Caco-2 (cell line): ENCODE measurements around the gene AUTS2. TPM values are rescaled to one million over a fixed set of nuclear protein-coding genes. Genes with fewer than 3 reads are reported as not detected.

Source experiments
- BruUV-seq: library from RNA; stranded (reverse); fragments of 400-500 nt; replicated peaks from 2 replicates; lab custom pipeline; 2021; lab: Mats Ljungman, UMichigan
- CTCF ChIA-PET: fragments of 300-600 bp; sonication (Branson Sonifier 250); formaldehyde crosslinking; loops from one replicate; lab custom pipeline; 2022; ENCODE audit warnings: antibody characterized with exemption; lab: Charles Lee
- POLR2A ChIA-PET: fragments of 300-600 bp; sonication (Branson Sonifier 250); formaldehyde crosslinking; loops from one replicate; lab custom pipeline; 2022; ENCODE audit warnings: antibody characterized with exemption; lab: Charles Lee
- DNase-seq, 2 experiments: peaks; one replicate each; pipeline versions ENCODE4 v3.0.0 to v3.0.0-alpha.2; 2020 to 2022
- H3K27me3 ChIP-seq: replicated peaks from 2 replicates; pipeline ENCODE4 v1.6.0; 2011; ENCODE audit warnings: low read length; ENCODE audit not compliant: control insufficient read depth, insufficient read depth
- H3K36me3 ChIP-seq: 2 replicates; pipeline ENCODE4 v1.5.1; 2011; ENCODE audit warnings: low read length; ENCODE audit not compliant: control insufficient read depth, insufficient read depth
- H3K4me1 ChIP-seq: fragments of 250-450 bp; sonication (Bioruptor Pico); 2 replicates; pipeline ENCODE4 v1.5.1; 2020; ENCODE audit warnings: mild to moderate bottlenecking
- H3K4me3 ChIP-seq: 2 replicates; pipeline ENCODE4 v1.5.1; 2011; ENCODE audit warnings: low read depth, mild to moderate bottlenecking, control low read depth, low read length
- H3K9me3 ChIP-seq: fragments of 250-450 bp; sonication (Bioruptor Pico); 2 replicates; pipeline ENCODE4 v1.5.1; 2020; ENCODE audit warnings: mild to moderate bottlenecking, moderate library complexity
- H3K27ac Mint-ChIP-seq: one replicate; pipeline ENCODE4 v1.8.0; 2022; ENCODE audit warnings: mixed read lengths; ENCODE audit not compliant: unreplicated experiment
- H3K27me3 Mint-ChIP-seq: one replicate; pipeline ENCODE4 v1.8.0; 2022; ENCODE audit warnings: mixed read lengths; ENCODE audit not compliant: insufficient read depth, unreplicated experiment
- H3K36me3 Mint-ChIP-seq: one replicate; pipeline ENCODE4 v1.8.0; 2022; ENCODE audit warnings: mild to moderate bottlenecking, mixed read lengths; ENCODE audit not compliant: insufficient read depth, unreplicated experiment
- H3K4me1 Mint-ChIP-seq: one replicate; pipeline ENCODE4 v1.8.0; 2022; ENCODE audit warnings: low read depth, mixed read lengths; ENCODE audit not compliant: unreplicated experiment
- H3K4me3 Mint-ChIP-seq: one replicate; pipeline ENCODE4 v1.8.0; 2022; ENCODE audit warnings: mild to moderate bottlenecking, moderate library complexity, mixed read lengths; ENCODE audit not compliant: unreplicated experiment
- H3K9me3 Mint-ChIP-seq: one replicate; pipeline ENCODE4 v1.8.0; 2022; ENCODE audit warnings: mixed read lengths; ENCODE audit not compliant: unreplicated experiment
- CTCF ChIP-seq, 2 experiments: fragments of 200-600 bp in 1 of 2; IDR thresholded peaks; 1 replicate in 1 of 2; 2 replicates in 1 of 2; pipeline versions ENCODE4 v1.5.1 to v1.8.0; 2011 to 2022; ENCODE audit warnings: antibody characterized with exemption in 1 of 2, control low read depth in 1 of 2, inconsistent platforms in 1 of 2, low read depth in 1 of 2, low read length in 1 of 2, mild to moderate bottlenecking in 1 of 2, moderate library complexity in 1 of 2; ENCODE audit not compliant: insufficient read depth in 1 of 2, severe bottlenecking in 1 of 2, unreplicated experiment in 1 of 2
- intact Hi-C: fragments of 100-400 bp; cut with micrococcal nuclease; formaldehyde crosslinking; loops from one replicate; pipeline ENCODE4 v1.10.0; 2022; ENCODE audit not compliant: unreplicated experiment
- total RNA-seq: library from RNA; stranded (reverse); gene quantifications from 2 replicates; pipeline ENCODE4 v1.2.3, GENCODE V29; 2022

AUTS2 gene
- total RNA-seq, 1 experiment from 2014 or later, result 37.1 TPM

GRCh38 chr7:70346844-70347462, 748.7 kb downstream of the AUTS2 start:
- intact Hi-C loops, result no loop called here

GRCh38 chr7:70347463-70348254, 749.4 kb downstream of the AUTS2 start:
- no peaks in the 10 kb centered on the region for H3K36me3 Mint-ChIP-seq
- intact Hi-C loops, result no loop called here
- ChIA-PET CTCF (no interaction called here), POLR2A (no interaction called here)
- H3K9me3 Mint-ChIP-seq, result no peaks in the 10 kb centered on the region
- H3K27me3 Mint-ChIP-seq, result no peaks in the 10 kb centered on the region
- H3K9me3 ChIP-seq, result no peaks in the 10 kb centered on the region
- no peak overlapping the region for H3K4me3 ChIP-seq
- no peak for TF ChIP-seq CTCF (IDR thresholded peaks at IDR 0.05; ENCODE audit: insufficient read depth in 1 of 2, low read depth in 1 of 2, low read length in 1 of 2, severe bottlenecking in 1 of 2, unreplicated experiment in 1 of 2)
- no peaks in the 10 kb centered on the region for H3K4me1 Mint-ChIP-seq
- no TSS peak for BruUV-seq
- no peaks in the 10 kb centered on the region for H3K27me3 ChIP-seq
- H3K36me3 ChIP-seq, result no peaks in the 10 kb centered on the region
- DNase-seq, result no peak
- no peak overlapping the region for H3K4me3 Mint-ChIP-seq
- H3K27ac Mint-ChIP-seq, result no peak overlapping the region
- no peaks in the 10 kb centered on the region for H3K4me1 ChIP-seq

More at GRCh38 chr7:70346844-70347462, 748.7 kb downstream of the AUTS2 start:
- no peaks in the 10 kb centered on the region for H3K4me1 ChIP-seq
- BruUV-seq, result no TSS peak
- POLR2A ChIA-PET, result no interaction called here
- H3K4me3 ChIP-seq, result no peak overlapping the region
- H3K36me3 ChIP-seq, result no peaks in the 10 kb centered on the region
- no peaks in the 10 kb centered on the region for H3K27me3 ChIP-seq
- CTCF ChIA-PET, result no interaction called here
- DNase-seq, result no peak
- Mint-ChIP-seq H3K9me3 (no peaks in the 10 kb centered on the region), H3K4me3 (no peak overlapping the region), H3K27me3 (no peaks in the 10 kb centered on the region), H3K4me1 (no peaks in the 10 kb centered on the region), H3K36me3 (no peaks in the 10 kb centered on the region), H3K27ac (no peak overlapping the region)
- TF ChIP-seq CTCF (IDR thresholded peaks at IDR 0.05; ENCODE audit: insufficient read depth in 1 of 2, low read depth in 1 of 2, low read length in 1 of 2, severe bottlenecking in 1 of 2, unreplicated experiment in 1 of 2), result no peak
- no peaks in the 10 kb centered on the region for H3K9me3 ChIP-seq

- Histone ChIP-seq H3K4me3 (no peak overlapping the region), H3K36me3 (no peaks in the 10 kb centered on the region), H3K27me3 (no peaks in the 10 kb centered on the region), H3K9me3 (no peaks in the 10 kb centered on the region), H3K4me1 (no peaks in the 10 kb centered on the region)
- ChIA-PET CTCF (no interaction called here), POLR2A (no interaction called here)
- intact Hi-C loops, result no loop called here
- H3K4me3 Mint-ChIP-seq, result no peak overlapping the region
- DNase-seq, result no peak
- BruUV-seq, result no TSS peak
- H3K36me3 Mint-ChIP-seq, result no peaks in the 10 kb centered on the region
- H3K9me3 Mint-ChIP-seq, result no peaks in the 10 kb centered on the region
- no peak overlapping the region for H3K27ac Mint-ChIP-seq
- no peaks in the 10 kb centered on the region for H3K27me3 Mint-ChIP-seq
- TF ChIP-seq CTCF (IDR thresholded peaks at IDR 0.05; ENCODE audit: insufficient read depth in 1 of 2, low read depth in 1 of 2, low read length in 1 of 2, severe bottlenecking in 1 of 2, unreplicated experiment in 1 of 2), result no peak
- no peaks in the 10 kb centered on the region for H3K4me1 Mint-ChIP-seq
Measured at GRCh38 chr7:70349031-70349430, 750.8 kb downstream of the AUTS2 start.
